ENCODE results near the gene ZNF530. TPM values are rescaled to one million over a fixed set of nuclear protein-coding genes. Genes with fewer than 3 reads are reported as not detected.

Gene ZNF530
- total RNA-seq, 2 donors from 2014 or later: 5.6 to 10.1 TPM

DNA sequence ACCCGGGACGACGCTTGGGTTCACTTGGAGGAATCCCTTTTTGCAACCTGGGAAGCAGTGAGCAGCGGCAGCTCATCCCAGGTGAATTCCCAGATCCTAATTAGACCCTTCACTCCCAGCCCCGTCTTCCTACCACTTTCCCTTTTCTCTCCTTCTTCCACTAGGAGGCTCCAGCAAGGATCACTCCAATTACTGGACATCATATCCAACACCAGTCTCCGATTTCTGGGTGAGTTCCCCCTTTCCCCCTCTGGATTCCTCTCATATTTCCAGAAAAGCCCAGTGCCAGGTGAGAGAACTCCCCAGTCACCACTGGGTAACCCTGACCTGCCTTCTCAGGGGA is 51.9 kb downstream of the ZNF530 start:
- no peak overlapping the region for H3K4me3 Mint-ChIP-seq

DNA sequence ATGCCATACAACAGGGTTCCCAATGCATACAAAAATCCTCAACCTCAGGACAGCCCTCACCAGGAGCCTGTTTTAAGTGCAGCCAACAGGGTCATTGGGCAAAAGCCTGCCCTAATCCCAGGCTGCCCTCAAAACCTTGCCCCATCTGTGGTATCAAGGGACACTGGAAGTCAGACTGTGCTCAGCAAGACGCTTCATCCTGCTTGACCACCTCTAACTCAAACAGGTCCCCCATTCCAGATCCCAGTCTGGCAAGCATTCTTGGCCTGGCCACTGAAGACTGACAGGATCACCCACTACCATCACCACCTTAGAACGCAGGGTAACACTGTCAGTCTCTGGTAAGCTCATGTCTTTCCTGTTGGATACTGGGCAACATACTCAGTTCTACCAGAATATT is 54.0 kb downstream of the ZNF530 start:
- Mint-ChIP-seq H3K4me1 (peaks cover 5% of the 10 kb centered on the region), H3K9me3 (peaks cover 11% of the 10 kb centered on the region), H3K27me3 (ENCODE audit: insufficient read depth) (peaks cover 44% of the 10 kb centered on the region), H3K27ac (no peak overlapping the region), H3K4me3 (no peak overlapping the region), H3K36me3 (ENCODE audit: low read depth) (no peaks in the 10 kb centered on the region)
- peaks cover 34% of the 10 kb centered on the region for H3K27me3 ChIP-seq (ENCODE audit: control insufficient read depth, insufficient read depth, low read length, poor library complexity, severe bottlenecking)
- TF ChIP-seq, protein P1, sequence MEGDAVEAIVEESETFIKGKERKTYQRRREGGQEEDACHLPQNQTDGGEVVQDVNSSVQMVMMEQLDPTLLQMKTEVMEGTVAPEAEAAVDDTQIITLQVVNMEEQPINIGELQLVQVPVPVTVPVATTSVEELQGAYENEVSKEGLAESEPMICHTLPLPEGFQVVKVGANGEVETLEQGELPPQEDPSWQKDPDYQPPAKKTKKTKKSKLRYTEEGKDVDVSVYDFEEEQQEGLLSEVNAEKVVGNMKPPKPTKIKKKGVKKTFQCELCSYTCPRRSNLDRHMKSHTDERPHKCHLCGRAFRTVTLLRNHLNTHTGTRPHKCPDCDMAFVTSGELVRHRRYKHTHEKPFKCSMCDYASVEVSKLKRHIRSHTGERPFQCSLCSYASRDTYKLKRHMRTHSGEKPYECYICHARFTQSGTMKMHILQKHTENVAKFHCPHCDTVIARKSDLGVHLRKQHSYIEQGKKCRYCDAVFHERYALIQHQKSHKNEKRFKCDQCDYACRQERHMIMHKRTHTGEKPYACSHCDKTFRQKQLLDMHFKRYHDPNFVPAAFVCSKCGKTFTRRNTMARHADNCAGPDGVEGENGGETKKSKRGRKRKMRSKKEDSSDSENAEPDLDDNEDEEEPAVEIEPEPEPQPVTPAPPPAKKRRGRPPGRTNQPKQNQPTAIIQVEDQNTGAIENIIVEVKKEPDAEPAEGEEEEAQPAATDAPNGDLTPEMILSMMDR (conservative IDR thresholded peaks at IDR 0.05): no peak
- no peak overlapping the region for H3K9ac ChIP-seq (ENCODE audit: extremely low read depth, low read length, poor library complexity, severe bottlenecking)
- peaks cover 7% of the 10 kb centered on the region for H3K9me3 ChIP-seq (ENCODE audit: control insufficient read depth, low read length)
- no peaks in the 10 kb centered on the region for H3K4me1 ChIP-seq (ENCODE audit: control insufficient read depth, insufficient read depth, low read length)
- no peak overlapping the region for H3K27ac ChIP-seq (ENCODE audit: low read depth, low read length)
- 83% methylated on average over 2 of the region's 2 CpGs; no CpG with 5 or more reads in 1 of the 2 experiments for WGBS, 2 experiments (ENCODE audit: insufficient coverage in 1 of 2, insufficient read length in 1 of 2)
- H3K4me3 ChIP-seq (ENCODE audit: low read length): no peak overlapping the region
- DNase-seq: no peak
- H3K36me3 ChIP-seq (ENCODE audit: control insufficient read depth, insufficient read depth, low read length): no peaks in the 10 kb centered on the region

More for the DNA sequence above, 51.9 kb downstream of the ZNF530 start:
- Mint-ChIP-seq H3K27ac (no peak overlapping the region), H3K4me1 (peaks cover 5% of the 10 kb centered on the region), H3K36me3 (ENCODE audit: low read depth) (no peaks in the 10 kb centered on the region), H3K9me3 (peaks cover 11% of the 10 kb centered on the region), H3K27me3 (ENCODE audit: insufficient read depth) (peaks cover 45% of the 10 kb centered on the region)
- Histone ChIP-seq H3K4me3 (ENCODE audit: low read length) (no peak overlapping the region), H3K9me3 (ENCODE audit: control insufficient read depth, low read length) (peaks cover 7% of the 10 kb centered on the region), H3K4me1 (ENCODE audit: control insufficient read depth, insufficient read depth, low read length) (no peaks in the 10 kb centered on the region), H3K27me3 (ENCODE audit: control insufficient read depth, insufficient read depth, low read length, poor library complexity, severe bottlenecking) (peaks cover 19% of the 10 kb centered on the region), H3K27ac (ENCODE audit: low read depth, low read length) (no peak overlapping the region), H3K9ac (ENCODE audit: extremely low read depth, low read length, poor library complexity, severe bottlenecking) (no peak overlapping the region), H3K36me3 (ENCODE audit: control insufficient read depth, insufficient read depth, low read length) (no peaks in the 10 kb centered on the region)
- WGBS, 2 experiments (ENCODE audit: insufficient coverage in 1 of 2, insufficient read length in 1 of 2): 77 to 100% methylated on average over 1 to 6 of the region's 6 CpGs
- peak; percentile 55 for DNase-seq
- TF ChIP-seq, protein P1 (conservative IDR thresholded peaks at IDR 0.05): peak; percentile 46

DNA sequence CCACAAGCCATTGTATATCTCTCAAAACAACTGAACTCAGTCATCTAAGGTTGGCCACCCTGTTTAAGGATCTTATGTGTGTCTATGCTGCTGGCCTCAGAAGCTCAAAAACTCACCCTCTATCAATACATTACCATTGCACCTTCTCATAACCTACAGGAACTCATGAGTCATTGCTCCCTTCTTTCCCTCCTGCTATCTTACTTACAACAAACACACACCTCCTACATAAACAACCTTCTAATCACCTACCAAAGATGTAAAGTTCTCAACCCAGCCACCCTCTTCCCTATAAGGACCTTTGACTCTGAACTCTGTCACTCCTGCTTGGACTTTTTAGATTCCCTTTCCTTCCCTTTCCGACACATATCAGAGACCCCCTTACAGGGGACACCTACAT is 55.8 kb downstream of the ZNF530 start:
- Histone ChIP-seq H3K27ac (ENCODE audit: low read depth, low read length) (no peak overlapping the region), H3K4me1 (ENCODE audit: control insufficient read depth, insufficient read depth, low read length) (no peaks in the 10 kb centered on the region), H3K4me3 (ENCODE audit: low read length) (no peak overlapping the region), H3K27me3 (ENCODE audit: control insufficient read depth, insufficient read depth, low read length, poor library complexity, severe bottlenecking) (peaks cover 51% of the 10 kb centered on the region), H3K9me3 (ENCODE audit: control insufficient read depth, low read length) (peaks cover 7% of the 10 kb centered on the region), H3K36me3 (ENCODE audit: control insufficient read depth, insufficient read depth, low read length) (no peaks in the 10 kb centered on the region), H3K9ac (ENCODE audit: extremely low read depth, low read length, poor library complexity, severe bottlenecking) (no peak overlapping the region)
- TF ChIP-seq, protein P1 (conservative IDR thresholded peaks at IDR 0.05): no peak
- Mint-ChIP-seq H3K36me3 (ENCODE audit: low read depth) (no peaks in the 10 kb centered on the region), H3K4me1 (peaks cover 5% of the 10 kb centered on the region), H3K27ac (no peak overlapping the region), H3K4me3 (no peak overlapping the region), H3K9me3 (peaks cover 7% of the 10 kb centered on the region), H3K27me3 (ENCODE audit: insufficient read depth) (peaks cover 58% of the 10 kb centered on the region)
- WGBS, 2 experiments (ENCODE audit: insufficient coverage in 1 of 2, insufficient read length in 1 of 2): 83 to 93% methylated on average over 1 of the region's 1 CpG
- DNase-seq: no peak
